ENCODE results near the gene DIRAS1. TPM values are rescaled to one million over a fixed set of nuclear protein-coding genes. Genes with fewer than 3 reads are reported as not detected.

Gene DIRAS1
- total RNA-seq, 1 experiment from 2014 or later = 8.9 TPM

DNA sequence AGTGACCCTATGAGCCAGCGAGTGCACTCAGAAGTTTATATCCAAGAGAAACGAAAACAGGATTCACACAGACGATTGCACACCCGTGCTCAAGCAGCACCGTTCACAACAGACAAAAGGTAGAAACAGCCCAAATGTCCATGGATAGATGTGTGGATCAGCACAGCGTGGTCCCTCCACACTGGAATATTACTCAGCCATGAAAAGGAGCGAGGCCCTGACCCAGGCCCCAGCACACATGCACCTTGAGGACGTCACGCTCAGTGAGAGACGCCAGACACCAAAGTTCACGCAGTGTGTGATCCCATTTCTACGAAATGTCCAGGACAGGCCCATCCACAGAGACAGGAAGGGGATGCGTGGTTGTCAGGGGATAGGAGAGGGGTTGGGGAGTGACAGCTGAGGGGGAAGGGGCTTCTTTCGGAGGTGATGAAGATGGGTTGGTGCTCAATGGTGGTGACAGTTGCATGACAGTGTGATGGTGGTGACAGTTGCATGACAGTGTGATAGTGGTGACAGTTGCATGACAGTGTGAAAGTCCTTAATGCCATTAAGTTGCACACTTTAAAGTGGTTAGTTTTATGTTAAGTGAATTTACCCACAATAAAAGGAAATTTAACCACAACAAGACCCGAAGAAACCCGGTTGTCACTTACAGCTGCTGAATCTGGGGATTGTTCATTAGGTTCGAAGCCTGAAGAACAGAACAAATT lies 37.6 kb upstream of the DIRAS1 start:
- Histone ChIP-seq H3K9me3 (no peaks in the 10 kb centered on the region), H3K4me3 (no peak overlapping the region), H3K27me3 (no peaks in the 10 kb centered on the region), H3K36me3 (no peaks in the 10 kb centered on the region; the same call in 1 of the 2 replicates)
- no peak for DNase-seq

- no peaks in the 10 kb centered on the region for H3K9me3 ChIP-seq
- DNase-seq = no peak
- no peaks in the 10 kb centered on the region for H3K27me3 ChIP-seq
- no peak overlapping the region for H3K4me3 ChIP-seq
- no peaks in the 10 kb centered on the region; the same call in 1 of the 2 replicates for H3K36me3 ChIP-seq
These were observed 36.0 kb upstream of the DIRAS1 start for GRCh38 chr19:2756921-2757881.

DNA sequence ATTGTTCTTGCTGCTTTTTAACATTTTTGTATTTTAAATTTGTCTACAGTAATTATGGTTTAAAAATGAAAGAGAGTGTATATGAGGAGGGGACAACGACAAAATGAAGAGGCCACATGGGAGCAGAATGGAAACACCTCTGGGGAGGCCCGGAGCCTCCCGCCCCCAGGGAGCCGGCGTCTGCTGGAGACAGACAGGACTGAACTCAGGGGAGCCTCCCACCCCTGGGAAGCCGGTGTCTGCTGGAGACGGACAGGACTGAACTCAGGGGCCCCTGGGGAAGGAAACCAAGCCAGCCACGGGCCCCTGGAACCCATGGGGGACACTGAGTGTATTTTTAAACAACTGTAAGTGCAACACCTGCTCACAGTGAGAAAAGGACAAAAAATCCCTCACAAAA lies 35.3 kb upstream of the DIRAS1 start:
- DNase-seq = no peak
- no peak overlapping the region for H3K4me3 ChIP-seq
- H3K27me3 ChIP-seq = no peaks in the 10 kb centered on the region
- no peaks in the 10 kb centered on the region; the same call in 1 of the 2 replicates for H3K36me3 ChIP-seq
- no peaks in the 10 kb centered on the region for H3K9me3 ChIP-seq

DNA sequence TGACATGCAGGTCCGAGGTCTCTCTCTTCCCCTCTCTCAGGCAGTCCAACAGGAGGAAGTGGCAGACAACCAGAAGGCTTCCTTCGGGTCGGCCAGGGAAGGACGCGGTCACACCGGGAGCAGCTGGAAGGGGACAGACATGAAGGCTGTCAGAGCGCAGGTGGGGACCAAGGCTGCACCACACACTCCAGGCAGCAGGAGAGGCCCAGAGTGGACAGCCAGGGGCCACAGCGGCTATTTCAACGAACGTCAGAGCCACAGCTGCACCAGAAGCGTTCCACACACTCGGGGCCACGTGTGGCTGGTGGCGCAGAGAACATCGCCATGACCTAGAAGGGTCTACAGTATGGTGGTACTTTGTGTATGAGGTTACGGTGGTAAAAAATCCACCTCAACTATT lies 34.6 kb upstream of the DIRAS1 start:
- no peak for DNase-seq
- Histone ChIP-seq H3K27me3 (no peaks in the 10 kb centered on the region), H3K36me3 (no peaks in the 10 kb centered on the region; the same call in 1 of the 2 replicates)

DNA sequence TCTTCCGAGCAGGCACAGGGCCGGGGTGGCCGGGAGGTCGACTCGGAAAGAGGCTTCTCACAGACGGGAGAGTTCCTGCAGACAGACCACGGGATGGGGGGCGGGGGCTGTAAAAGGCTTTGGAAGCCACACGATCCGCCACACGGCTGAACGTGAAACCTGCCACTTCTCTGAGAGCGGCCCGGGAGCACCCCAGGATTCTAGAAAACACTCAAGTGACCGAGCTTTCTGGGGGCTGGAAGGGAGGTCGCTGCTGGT lies 34.2 kb upstream of the DIRAS1 start:
- no peak for DNase-seq
- Histone ChIP-seq H3K9me3 (no peaks in the 10 kb centered on the region), H3K27me3 (no peaks in the 10 kb centered on the region), H3K4me3 (no peak overlapping the region), H3K36me3 (no peaks in the 10 kb centered on the region; the same call in 1 of the 2 replicates)

More for the DNA sequence above, 34.6 kb upstream of the DIRAS1 start:
- Histone ChIP-seq H3K4me3 (no peak overlapping the region), H3K9me3 (no peaks in the 10 kb centered on the region)

DNA sequence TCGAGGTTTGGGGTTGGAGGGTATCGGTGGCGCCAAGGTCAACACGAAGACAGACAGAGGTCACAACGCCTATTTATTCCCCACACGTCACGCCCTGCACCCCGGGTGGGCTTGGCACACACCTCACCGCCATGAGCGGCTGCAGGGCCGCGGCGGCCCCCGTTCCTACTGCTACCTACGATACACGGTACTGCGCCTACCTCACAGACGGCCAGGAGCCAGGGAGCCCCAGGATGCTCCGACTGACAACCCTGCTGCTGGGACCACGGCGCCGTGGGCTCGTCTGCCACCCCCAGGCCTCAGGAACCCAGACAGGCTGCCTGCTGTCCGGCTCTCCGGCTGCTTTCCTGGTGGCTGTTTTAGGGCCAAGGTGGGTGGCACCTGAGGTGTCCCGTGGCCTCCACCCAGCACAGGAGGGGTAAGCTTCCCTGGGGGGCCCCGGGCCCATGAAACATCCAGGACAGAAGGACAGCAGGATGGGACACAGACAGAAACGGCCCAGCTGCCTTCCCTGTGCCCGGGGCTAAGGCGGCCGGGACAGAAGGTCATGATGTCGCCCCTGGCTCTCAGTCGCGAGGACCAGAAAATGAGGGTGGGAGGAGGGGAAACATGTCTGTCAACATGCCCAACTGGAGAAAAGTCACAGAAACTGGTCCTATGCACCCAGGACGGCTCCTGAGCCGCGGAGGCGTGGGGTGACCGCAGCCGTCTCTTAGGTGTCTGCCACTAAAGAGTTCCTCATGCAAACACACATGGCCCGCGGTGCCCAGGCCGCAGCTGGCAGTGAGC lies 33.7 kb upstream of the DIRAS1 start:
- DNase-seq = no peak
- Histone ChIP-seq H3K27me3 (no peaks in the 10 kb centered on the region), H3K36me3 (no peaks in the 10 kb centered on the region; the same call in 1 of the 2 replicates)

GRCh38 chr19:2751438-2751830 lies 30.3 kb upstream of the DIRAS1 start:
- Histone ChIP-seq H3K27me3 (no peaks in the 10 kb centered on the region), H3K4me3 (no peak overlapping the region), H3K9me3 (no peaks in the 10 kb centered on the region), H3K36me3 (no peaks in the 10 kb centered on the region; the same call in 1 of the 2 replicates)
- no peak for DNase-seq

More for the DNA sequence above, 33.7 kb upstream of the DIRAS1 start:
- Histone ChIP-seq H3K4me3 (no peak overlapping the region), H3K9me3 (no peaks in the 10 kb centered on the region)

GRCh38 chr19:2750808-2751437 lies 29.8 kb upstream of the DIRAS1 start:
- Histone ChIP-seq H3K36me3 (no peaks in the 10 kb centered on the region; the same call in 1 of the 2 replicates), H3K4me3 (no peak overlapping the region), H3K27me3 (no peaks in the 10 kb centered on the region; the same call in 1 of the 2 replicates), H3K9me3 (no peaks in the 10 kb centered on the region)
- no peak for DNase-seq

GRCh38 chr19:2747349-2747748 lies 26.2 kb upstream of the DIRAS1 start:
- no peak for DNase-seq
- Histone ChIP-seq H3K4me3 (no peak overlapping the region), H3K27me3 (no peaks in the 10 kb centered on the region; the same call in 1 of the 2 replicates), H3K36me3 (no peaks in the 10 kb centered on the region), H3K9me3 (no peaks in the 10 kb centered on the region)

GRCh38 chr19:2744113-2744512 lies 22.9 kb upstream of the DIRAS1 start:
- Histone ChIP-seq H3K27me3 (no peaks in the 10 kb centered on the region; the same call in 1 of the 2 replicates), H3K4me3 (no peak overlapping the region), H3K36me3 (no peaks in the 10 kb centered on the region), H3K9me3 (no peaks in the 10 kb centered on the region)
- no peak for DNase-seq

DNA sequence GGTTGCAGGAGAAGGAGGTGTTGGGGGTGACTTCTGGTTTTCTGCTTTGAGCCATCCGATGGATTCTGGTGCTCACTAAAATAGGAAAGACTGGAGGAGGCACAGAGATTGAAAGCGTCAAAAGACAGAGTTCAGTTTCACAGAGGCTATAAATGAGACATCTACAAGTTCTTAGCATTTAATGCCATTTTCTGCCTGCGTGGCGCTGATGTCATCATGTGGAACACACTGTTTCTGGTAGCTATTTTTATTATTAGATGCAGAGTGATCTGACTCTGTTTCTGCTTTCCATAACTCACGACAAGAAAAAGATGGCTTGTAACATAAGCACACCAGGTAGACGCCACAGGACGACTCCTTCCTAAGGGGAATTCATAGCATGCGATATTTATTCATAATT lies 21.9 kb upstream of the DIRAS1 start:
- no peaks in the 10 kb centered on the region for H3K36me3 ChIP-seq
- H3K4me3 ChIP-seq = no peak overlapping the region
- no peak for DNase-seq
- no peaks in the 10 kb centered on the region; the same call in 1 of the 2 replicates for H3K27me3 ChIP-seq
- H3K9me3 ChIP-seq = no peaks in the 10 kb centered on the region

DNA sequence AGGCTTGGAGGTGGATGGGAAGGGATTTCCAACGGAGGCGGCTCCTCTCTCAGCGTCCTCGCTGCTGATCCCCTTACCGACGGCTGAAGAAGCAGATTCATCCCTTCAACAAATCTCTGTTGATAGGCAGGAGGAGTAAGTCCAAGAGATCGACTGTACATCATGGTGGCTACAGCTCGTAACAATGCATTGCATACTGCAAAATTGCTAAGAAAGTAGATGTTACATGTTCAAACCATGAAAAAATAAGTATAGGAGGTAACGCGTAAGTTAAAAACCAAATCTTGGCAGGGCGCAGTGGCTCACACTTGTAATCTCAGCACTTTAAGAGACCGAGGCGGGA lies 19.1 kb upstream of the DIRAS1 start:
- Histone ChIP-seq H3K4me3 (peak overlapping the region; percentile 70; the same call in 1 of the 2 replicates), H3K36me3 (peaks cover 9% of the 10 kb centered on the region; the same call in 1 of the 2 replicates), H3K9me3 (no peaks in the 10 kb centered on the region), H3K27me3 (no peaks in the 10 kb centered on the region)
- no peak for DNase-seq

DNA sequence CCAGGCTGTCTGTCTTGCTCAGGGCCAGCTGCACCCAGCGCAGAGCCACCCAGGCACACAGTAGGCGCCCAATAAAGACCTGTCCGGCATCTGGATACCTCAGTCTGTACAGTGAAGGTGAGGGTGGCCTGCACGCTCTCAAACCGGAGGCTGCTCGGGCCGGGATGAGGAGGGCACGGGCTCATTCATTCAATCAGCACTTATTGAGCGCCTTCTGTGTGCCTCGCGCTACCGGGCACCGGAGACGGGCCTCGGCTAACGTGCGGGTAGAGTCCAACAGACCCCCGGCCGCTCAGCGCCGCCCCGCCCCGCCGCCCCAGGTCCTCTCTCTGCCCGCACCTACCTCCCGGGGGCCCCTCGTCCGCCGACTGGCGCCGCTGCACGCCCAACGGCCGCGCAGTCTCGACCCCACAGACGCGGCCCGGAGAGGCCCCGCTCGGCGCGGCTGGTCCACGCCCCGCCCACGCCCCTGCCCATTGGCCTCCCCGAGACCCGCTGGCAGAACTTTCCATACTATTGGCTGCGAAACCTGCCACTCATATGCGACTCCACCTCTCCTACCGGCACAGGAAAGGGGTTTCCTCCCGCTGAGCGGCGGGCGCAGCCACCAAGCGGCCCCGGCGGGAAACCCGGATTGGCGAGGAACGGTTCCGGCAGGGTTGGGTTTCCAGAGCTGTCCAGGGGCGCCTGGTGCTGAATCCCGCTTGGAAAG lies 18.6 kb upstream of the DIRAS1 start, which contains the start of gene SLC39A3:
SLC39A3 (minus strand) TSS at position 416 of the 712 bp plus-strand sequence. CDS start 2,760 bp downstream, outside the sequence.
- DNase-seq = peak; percentile 96
- peak within 1 kb of the TSS; percentile 70 for H3K4me3 ChIP-seq
- H3K36me3 ChIP-seq = peaks cover 9% of the 10 kb centered on the region; the same call in 1 of the 2 replicates

DNA sequence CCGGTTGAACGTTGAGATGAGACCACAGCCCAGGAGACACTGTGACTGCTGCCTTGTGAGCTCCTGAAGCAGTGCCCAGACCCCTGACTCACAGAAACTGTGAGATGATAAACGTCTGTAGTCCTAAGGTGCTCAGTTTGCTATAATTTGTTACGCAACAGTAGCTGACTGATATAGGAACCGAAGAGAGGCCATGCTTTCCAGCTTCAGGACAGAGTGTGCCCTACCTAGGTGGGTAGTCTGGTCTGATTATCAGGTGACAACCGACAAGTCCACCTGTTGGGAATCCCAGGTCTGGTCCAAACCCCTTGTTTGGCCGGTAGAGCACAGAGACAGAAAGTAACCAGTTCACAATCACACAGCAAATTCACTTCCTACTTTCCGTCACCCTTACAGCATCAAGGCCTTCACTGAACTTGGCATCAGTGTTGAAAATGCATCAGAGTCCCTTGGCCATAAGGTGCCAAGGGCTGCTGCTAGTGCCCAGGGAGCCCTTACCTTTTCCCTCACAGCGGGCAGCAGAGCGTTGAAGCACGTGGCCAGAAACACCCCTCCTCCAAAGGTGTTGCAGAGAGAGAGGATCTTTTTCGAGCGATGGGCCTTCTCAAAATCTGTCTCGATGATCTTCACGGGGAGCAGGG lies 15.5 kb upstream of the DIRAS1 start:
- Histone ChIP-seq H3K9me3 (no peaks in the 10 kb centered on the region), H3K27me3 (no peaks in the 10 kb centered on the region), H3K36me3 (peaks cover 9% of the 10 kb centered on the region; the same call in 1 of the 2 replicates), H3K4me3 (no peak overlapping the region)
- no peak for DNase-seq

More for the DNA sequence above, 18.6 kb upstream of the DIRAS1 start, which contains the start of gene SLC39A3:
- Histone ChIP-seq H3K9me3 (no peaks in the 10 kb centered on the region), H3K27me3 (no peaks in the 10 kb centered on the region)

DNA sequence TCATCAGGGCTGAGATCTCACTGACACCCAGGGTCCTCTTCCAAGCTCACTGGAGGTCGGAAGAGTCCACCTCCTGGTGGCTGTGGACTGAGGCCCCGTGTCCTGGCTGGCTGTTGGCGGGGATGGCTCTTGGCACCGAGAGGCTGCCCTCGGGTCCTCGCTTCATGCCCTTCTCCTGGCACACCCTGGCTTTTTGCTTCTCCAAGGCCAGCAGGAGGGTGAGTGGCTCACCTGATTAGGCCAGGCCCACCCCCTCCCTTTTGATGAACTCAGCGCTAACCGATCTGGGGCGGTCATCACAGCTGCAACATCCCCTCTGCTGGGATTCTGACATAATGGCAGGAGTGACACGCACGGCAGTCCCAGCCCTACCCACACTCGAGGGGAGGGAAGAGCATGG lies 14.2 kb upstream of the DIRAS1 start:
- peaks cover 9% of the 10 kb centered on the region; the same call in 1 of the 2 replicates for H3K36me3 ChIP-seq
- H3K4me3 ChIP-seq = no peak overlapping the region
- no peaks in the 10 kb centered on the region for H3K9me3 ChIP-seq
- no peaks in the 10 kb centered on the region for H3K27me3 ChIP-seq
- no peak for DNase-seq
